Osteocyte (in vitro differentiated cells): ENCODE results near the gene RBBP7. TPM values are rescaled to one million over a fixed set of nuclear protein-coding genes. Genes with fewer than 3 reads are reported as not detected.

Experiments
- DNase-seq: peaks from one replicate; pipeline ENCODE4 v3.0.0; 2021; ENCODE audit warnings: mixed read lengths; ENCODE audit not compliant: unreplicated experiment; ENCODE audit errors: extremely low spot score
- H3K27ac Mint-ChIP-seq: one replicate; pipeline ENCODE4 v1.8.0; 2021; ENCODE audit warnings: mild to moderate bottlenecking, mixed read lengths; ENCODE audit not compliant: unreplicated experiment
- H3K27me3 Mint-ChIP-seq: one replicate; pipeline ENCODE4 v1.8.0; 2021; ENCODE audit warnings: mixed read lengths; ENCODE audit not compliant: unreplicated experiment
- H3K36me3 Mint-ChIP-seq: one replicate; pipeline ENCODE4 v1.8.0; 2021; ENCODE audit warnings: mixed read lengths; ENCODE audit not compliant: unreplicated experiment
- H3K4me1 Mint-ChIP-seq: one replicate; pipeline ENCODE4 v1.8.0; 2021; ENCODE audit warnings: mixed read lengths; ENCODE audit not compliant: unreplicated experiment
- H3K4me3 Mint-ChIP-seq: one replicate; pipeline ENCODE4 v1.8.0; 2021; ENCODE audit warnings: mild to moderate bottlenecking, moderate library complexity, mixed read lengths; ENCODE audit not compliant: unreplicated experiment
- H3K9me3 Mint-ChIP-seq: one replicate; pipeline ENCODE4 v1.8.0; 2021; ENCODE audit warnings: mixed read lengths; ENCODE audit not compliant: unreplicated experiment
- CTCF ChIP-seq: fragments of 200-600 bp; sonication (generic); IDR thresholded peaks from 2 replicates; pipeline ENCODE4 v1.5.0; 2021; ENCODE audit warnings: antibody characterized with exemption, mild to moderate bottlenecking, moderate library complexity
- total RNA-seq: library from RNA; stranded (reverse); gene quantifications from 2 replicates; pipeline ENCODE4 v1.2.1, GENCODE V29; 2021

The RBBP7 gene
- total RNA-seq, 1 donor from 2014 or later: 148 TPM

GRCh38 chrX:16827225-16827624, 42.9 kb downstream of the RBBP7 start:
- no peak overlapping the region for H3K4me3 Mint-ChIP-seq
- DNase-seq: no peak
- peaks cover 18% of the 10 kb centered on the region for H3K36me3 Mint-ChIP-seq

GRCh38 chrX:16826207-16826606, 44.0 kb downstream of the RBBP7 start:
- Mint-ChIP-seq H3K9me3 (no peaks in the 10 kb centered on the region), H3K36me3 (peaks cover 18% of the 10 kb centered on the region), H3K4me3 (no peak overlapping the region), H3K27me3 (no peaks in the 10 kb centered on the region), H3K4me1 (peaks cover 10% of the 10 kb centered on the region), H3K27ac (no peak overlapping the region)
- TF ChIP-seq CTCF: peak; percentile 74
- DNase-seq: no peak

More at GRCh38 chrX:16827225-16827624, 42.9 kb downstream of the RBBP7 start:
- Mint-ChIP-seq H3K9me3 (no peaks in the 10 kb centered on the region), H3K27me3 (no peaks in the 10 kb centered on the region), H3K27ac (no peak overlapping the region), H3K4me1 (peaks cover 18% of the 10 kb centered on the region)
- no peak for TF ChIP-seq CTCF

- no peak overlapping the region for H3K4me3 Mint-ChIP-seq
- H3K27ac Mint-ChIP-seq: no peak overlapping the region
- no peaks in the 10 kb centered on the region for H3K9me3 Mint-ChIP-seq
- peaks cover 18% of the 10 kb centered on the region for H3K36me3 Mint-ChIP-seq
- no peak for TF ChIP-seq CTCF
- H3K4me1 Mint-ChIP-seq: peaks cover 10% of the 10 kb centered on the region
- H3K27me3 Mint-ChIP-seq: no peaks in the 10 kb centered on the region
- DNase-seq: no peak
Observed at GRCh38 chrX:16825264-16826035, 44.7 kb downstream of the RBBP7 start.

- no peaks in the 10 kb centered on the region for H3K9me3 Mint-ChIP-seq
- H3K27ac Mint-ChIP-seq: no peak overlapping the region
- H3K4me1 Mint-ChIP-seq: peaks cover 2% of the 10 kb centered on the region
- no peak for DNase-seq
- peaks cover 29% of the 10 kb centered on the region for H3K36me3 Mint-ChIP-seq
- TF ChIP-seq CTCF: no peak
- H3K4me3 Mint-ChIP-seq: no peak overlapping the region
- H3K27me3 Mint-ChIP-seq: no peaks in the 10 kb centered on the region
Observed at GRCh38 chrX:16822723-16823122, 47.4 kb downstream of the RBBP7 start.

DNA sequence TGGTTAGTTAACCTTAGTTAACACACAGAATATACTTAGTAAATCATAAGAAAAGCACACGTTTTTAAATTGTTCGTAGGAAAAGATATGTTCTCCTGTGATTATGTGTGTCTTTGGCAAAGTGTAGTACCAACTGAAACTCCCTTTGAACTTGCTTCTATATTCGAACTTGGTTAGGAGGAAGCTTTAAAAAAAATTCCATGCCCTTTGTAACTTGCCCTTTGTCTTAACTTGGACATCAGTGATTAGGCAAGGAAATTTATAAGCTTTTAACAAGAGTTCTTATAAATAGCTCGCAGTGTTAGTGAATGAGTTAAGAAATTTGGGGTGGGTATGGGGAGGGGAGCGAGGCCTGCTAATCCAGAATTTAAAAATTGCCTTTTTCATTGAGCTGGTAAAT, 50.5 kb downstream of the RBBP7 start:
- H3K27ac Mint-ChIP-seq: no peak overlapping the region

More for the DNA sequence above, 50.5 kb downstream of the RBBP7 start:
- Mint-ChIP-seq H3K4me3 (no peak overlapping the region), H3K27me3 (no peaks in the 10 kb centered on the region), H3K9me3 (no peaks in the 10 kb centered on the region), H3K36me3 (peaks cover 26% of the 10 kb centered on the region), H3K4me1 (no peaks in the 10 kb centered on the region)
- no peak for DNase-seq
- TF ChIP-seq CTCF: no peak
